ENCODE measurements around the gene DHX38.
"Not testable (repeated sequence)": the region's sequence is repeated elsewhere in the genome, so short reads cannot be mapped to it uniquely, and the experiment has no call there.

Gene DHX38

GRCh38 chr16:72072514-72073342 lies 20.9 kb upstream of the DHX38 start:
- in situ Hi-C loops (cut with MboI; ENCODE audit: low pct_unique_long_range_greater_than_20kb, low sequenced_read_pairs, unreplicated experiment): no loop called here
- DNase-seq (ENCODE audit: low spot score): no peak

GRCh38 chr16:72073560-72074230 lies 20.0 kb upstream of the DHX38 start:
- in situ Hi-C loops (cut with MboI; ENCODE audit: low pct_unique_long_range_greater_than_20kb, low sequenced_read_pairs, unreplicated experiment): no loop called here
- DNase-seq (ENCODE audit: low spot score): no peak
- TF ChIP-seq CTCF (IDR thresholded peaks at IDR 0.05; ENCODE audit: extremely low read depth, insufficient read depth, missing control alignments): no peak

More at GRCh38 chr16:72072514-72073342, 20.9 kb upstream of the DHX38 start:
- TF ChIP-seq CTCF (IDR thresholded peaks at IDR 0.05; ENCODE audit: extremely low read depth, insufficient read depth, missing control alignments): no peak

- in situ Hi-C loops (cut with MboI; ENCODE audit: low pct_unique_long_range_greater_than_20kb, low sequenced_read_pairs, unreplicated experiment); DNase-seq (ENCODE audit: low spot score): not testable (repeated sequence)
Observed at GRCh38 chr16:72075067-72075466, 18.6 kb upstream of the DHX38 start.

GRCh38 chr16:72076991-72077706 lies 16.5 kb upstream of the DHX38 start:
- in situ Hi-C loops (cut with MboI; ENCODE audit: low pct_unique_long_range_greater_than_20kb, low sequenced_read_pairs, unreplicated experiment); DNase-seq (ENCODE audit: low spot score): not testable (repeated sequence)

- in situ Hi-C loops (cut with MboI; ENCODE audit: low pct_unique_long_range_greater_than_20kb, low sequenced_read_pairs, unreplicated experiment): no loop called here
- no peak for TF ChIP-seq CTCF (IDR thresholded peaks at IDR 0.05; ENCODE audit: extremely low read depth, insufficient read depth, missing control alignments)
- no peak for DNase-seq (ENCODE audit: low spot score)
Observed at GRCh38 chr16:72083778-72084404, 9.8 kb upstream of the DHX38 start.

GRCh38 chr16:72084445-72084844 lies 9.2 kb upstream of the DHX38 start:
- in situ Hi-C loops (cut with MboI; ENCODE audit: low pct_unique_long_range_greater_than_20kb, low sequenced_read_pairs, unreplicated experiment): no loop called here
- no peak for TF ChIP-seq CTCF (IDR thresholded peaks at IDR 0.05; ENCODE audit: extremely low read depth, insufficient read depth, missing control alignments)
- DNase-seq (ENCODE audit: low spot score): no peak

GRCh38 chr16:72085002-72085401 lies 8.6 kb upstream of the DHX38 start:
- DNase-seq (ENCODE audit: low spot score): no peak
- TF ChIP-seq CTCF (IDR thresholded peaks at IDR 0.05; ENCODE audit: extremely low read depth, insufficient read depth, missing control alignments): no peak
- in situ Hi-C loops (cut with MboI; ENCODE audit: low pct_unique_long_range_greater_than_20kb, low sequenced_read_pairs, unreplicated experiment): no loop called here

Data from GM13977 (cell line).